GM20000 (cell line): Measurements from ENCODE around the gene DSCAML1.

ENCODE experiments used
- DNase-seq: peaks from one replicate; pipeline ENCODE4 v3.0.0; 2012; ENCODE audit warnings: low spot score
- CTCF ChIP-seq: IDR thresholded peaks from 2 replicates; pipeline ENCODE4 v1.5.1; 2012; ENCODE audit warnings: mild to moderate bottlenecking, control low read depth; ENCODE audit errors: extremely low read depth, missing control alignments

Gene DSCAML1

GRCh38 chr11:117488996-117489952 is 307.7 kb downstream of the DSCAML1 start:
- no peak for DNase-seq
- no peak for TF ChIP-seq CTCF

- DNase-seq: no peak
- TF ChIP-seq CTCF: no peak
Measured at GRCh38 chr11:117486059-117486458, 311.0 kb downstream of the DSCAML1 start.

- no peak for DNase-seq
- TF ChIP-seq CTCF: no peak
Measured at GRCh38 chr11:117484156-117484555, 312.9 kb downstream of the DSCAML1 start.

DNA sequence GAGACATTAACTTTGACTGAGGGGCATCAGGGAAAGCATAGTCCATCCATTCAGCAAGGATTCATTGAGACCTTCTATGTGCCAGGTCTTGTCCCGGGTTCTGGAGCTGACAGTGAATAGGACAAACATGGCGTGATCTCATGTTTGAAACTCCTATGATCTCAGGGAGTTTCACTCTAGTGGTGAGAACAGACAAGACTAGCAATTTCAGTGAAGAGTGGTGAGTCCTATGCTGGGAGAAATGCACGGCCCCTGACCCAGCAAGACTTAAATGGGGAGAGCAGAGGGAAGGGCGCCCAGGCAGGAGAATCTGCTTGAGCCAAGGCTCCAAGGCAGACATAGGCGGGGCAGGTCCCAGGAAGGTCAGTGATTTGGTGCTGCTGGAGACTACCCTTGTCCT is 313.6 kb downstream of the DSCAML1 start:
- TF ChIP-seq CTCF: no peak
- DNase-seq: no peak

DNA sequence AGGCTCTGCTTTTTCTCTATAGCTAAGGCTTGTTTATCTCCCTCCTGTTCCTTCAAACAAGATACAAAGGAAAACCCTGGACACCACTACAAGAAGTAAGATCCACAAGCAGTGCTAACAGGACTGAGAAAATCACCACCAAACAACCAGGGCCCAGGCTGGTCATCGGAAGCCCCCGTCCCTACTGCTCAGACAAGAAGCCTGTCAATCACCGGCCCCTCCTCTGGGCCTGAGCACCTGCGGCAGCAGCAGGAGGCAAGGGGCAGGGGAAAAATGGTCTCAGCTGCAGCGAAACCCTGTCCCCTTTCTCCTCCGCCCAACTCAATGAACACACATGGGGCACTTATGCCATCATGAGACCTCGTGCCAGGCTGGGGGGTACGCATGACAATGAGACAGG is 314.1 kb downstream of the DSCAML1 start:
- DNase-seq: no peak
- TF ChIP-seq CTCF: no peak

- TF ChIP-seq CTCF: no peak
- DNase-seq: no peak
Measured at GRCh38 chr11:117481885-117482284, 315.1 kb downstream of the DSCAML1 start.

DNA sequence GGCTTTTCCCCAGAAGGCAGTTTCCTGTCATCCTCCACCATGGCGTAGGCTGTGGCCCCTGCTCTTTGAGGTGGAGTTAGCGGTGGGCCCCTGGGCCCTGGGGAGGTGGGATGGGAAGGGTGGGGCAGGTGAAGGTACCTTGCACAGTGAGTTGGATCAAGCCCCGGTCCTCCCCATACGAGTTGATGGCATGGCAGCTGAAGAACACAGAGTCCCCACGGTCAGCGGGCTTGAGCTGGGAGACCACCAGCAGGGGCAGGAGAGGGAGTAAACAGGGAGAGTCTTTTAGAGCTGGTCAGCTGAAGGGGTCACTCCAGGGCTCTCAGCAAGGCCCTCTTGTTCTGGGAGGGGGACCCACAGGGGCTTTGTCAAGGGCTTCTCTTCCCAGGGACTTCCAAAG is 316.0 kb downstream of the DSCAML1 start:
- no peak for TF ChIP-seq CTCF
- no peak for DNase-seq
